ENCODE data around the gene DOCK1.

Gene DOCK1

DNA sequence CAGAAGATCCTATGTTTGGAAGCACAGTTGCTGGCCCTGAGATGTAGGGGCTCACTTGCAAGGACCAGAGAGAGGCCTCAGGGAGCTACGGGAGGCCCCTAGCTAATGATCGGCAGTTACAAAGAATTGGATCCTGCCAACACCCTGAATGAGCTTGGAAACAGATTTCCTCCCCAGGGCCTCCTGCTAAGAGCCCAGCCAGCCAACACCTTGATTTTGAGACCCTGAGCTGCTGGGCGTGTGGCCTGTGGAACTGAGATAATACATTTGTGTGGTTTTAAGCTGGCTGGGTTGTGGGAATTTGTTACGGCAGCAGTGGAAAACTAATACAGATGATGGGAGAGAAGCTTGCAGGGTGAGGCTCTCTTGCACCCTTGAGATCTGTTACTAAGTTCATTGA lies 3.9 kb downstream of the DOCK1 start:
- peak overlapping the region; percentile 30 for H3K18ac ChIP-seq (ENCODE audit: low read length)
- peak overlapping the region; percentile 60 for H3K4ac ChIP-seq (ENCODE audit: low read depth, low read length)
- H3K9ac ChIP-seq (ENCODE audit: low read length) = no peak overlapping the region
- WGBS (ENCODE audit: extremely low coverage, insufficient coverage, insufficient read length) = no CpG with 5 or more reads among the region's 4 CpGs
- no peak overlapping the region for H3K4me2 ChIP-seq (ENCODE audit: low read length)
- H2BK120ac ChIP-seq (ENCODE audit: insufficient read depth, low read length, poor library complexity) = no peak overlapping the region
- no peak overlapping the region for H3K23ac ChIP-seq (ENCODE audit: low read length)
- H2AFZ ChIP-seq (ENCODE audit: insufficient read depth, low read length, poor library complexity) = no peak overlapping the region
- no peak overlapping the region for H2BK12ac ChIP-seq (ENCODE audit: low read length)
- H4K12ac ChIP-seq (ENCODE audit: low read depth, low read length) = no peak overlapping the region
- no peak overlapping the region for H3K27ac ChIP-seq (ENCODE audit: low read depth, low read length)
- peaks cover 2% of the 10 kb centered on the region for H3K9me3 ChIP-seq (ENCODE audit: insufficient read depth, low read depth, low read length)
- H2AK5ac ChIP-seq (ENCODE audit: low read length) = no peak overlapping the region
- H2BK5ac ChIP-seq (ENCODE audit: low read depth, low read length, poor library complexity) = no peak overlapping the region
- peaks cover 5 to 11% of the 10 kb centered on the region in 2 experiments for H3K36me3 ChIP-seq (ENCODE audit: control insufficient read depth in 1 of 2, insufficient read depth in 2 of 2, low read length in 2 of 2)
- H4K8ac ChIP-seq (ENCODE audit: low read depth, low read length) = no peak overlapping the region
- peaks cover 10 to 18% of the 10 kb centered on the region in 2 experiments for H3K4me1 ChIP-seq (ENCODE audit: control insufficient read depth in 1 of 2, insufficient read depth in 2 of 2, low read length in 2 of 2)
- no peak overlapping the region for H3K14ac ChIP-seq (ENCODE audit: low read length)
- H3K27me3 ChIP-seq (ENCODE audit: insufficient read depth, low read length) = no peaks in the 10 kb centered on the region
- DNase-seq = no peak
- H3K79me2 ChIP-seq (ENCODE audit: control insufficient read depth, insufficient read depth, low read length, poor library complexity) = peaks cover 30% of the 10 kb centered on the region
- no peak overlapping the region for H3K4me3 ChIP-seq (ENCODE audit: low read depth, low read length)
- H4K91ac ChIP-seq (ENCODE audit: low read depth, low read length) = no peak overlapping the region
- peaks cover 18% of the 10 kb centered on the region for H3K79me1 ChIP-seq (ENCODE audit: low read length)

DNA sequence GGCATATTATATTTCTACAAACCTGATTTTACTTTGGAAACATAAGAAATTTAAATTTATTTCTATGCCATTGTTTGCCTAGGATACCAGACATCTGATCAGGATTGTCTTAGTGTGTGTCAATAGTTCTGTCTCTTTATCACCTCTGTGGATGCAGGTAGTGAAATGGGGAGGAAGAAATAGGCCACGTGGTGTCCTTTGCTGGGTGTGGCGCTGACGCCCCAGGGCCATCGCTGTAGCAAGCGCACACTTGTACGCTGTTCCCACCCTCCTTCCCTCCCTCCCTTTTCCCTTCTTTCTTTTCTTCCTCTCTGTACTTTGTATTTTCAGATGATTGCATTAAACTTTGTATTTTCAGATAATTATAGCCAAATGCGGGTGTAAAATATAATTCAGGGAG lies 5.0 kb downstream of the DOCK1 start:
- Histone ChIP-seq H2BK5ac (ENCODE audit: low read depth, low read length, poor library complexity) (no peak overlapping the region), H3K18ac (ENCODE audit: low read length) (no peak overlapping the region), H3K79me2 (ENCODE audit: control insufficient read depth, insufficient read depth, low read length, poor library complexity) (peaks cover 31% of the 10 kb centered on the region), H3K36me3 (ENCODE audit: control insufficient read depth in 1 of 2, insufficient read depth in 2 of 2, low read length in 2 of 2) (peaks cover 5 to 11% of the 10 kb centered on the region in 2 experiments), H3K4ac (ENCODE audit: low read depth, low read length) (peak overlapping the region; percentile 47), H4K12ac (ENCODE audit: low read depth, low read length) (no peak overlapping the region), H3K9ac (ENCODE audit: low read length) (no peak overlapping the region), H3K23ac (ENCODE audit: low read length) (no peak overlapping the region), H4K8ac (ENCODE audit: low read depth, low read length) (no peak overlapping the region), H3K4me1 (ENCODE audit: control insufficient read depth in 1 of 2, insufficient read depth in 2 of 2, low read length in 2 of 2) (peaks cover 6 to 12% of the 10 kb centered on the region in 2 experiments), H2AK5ac (ENCODE audit: low read length) (no peak overlapping the region), H2BK12ac (ENCODE audit: low read length) (no peak overlapping the region), H2AFZ (ENCODE audit: insufficient read depth, low read length, poor library complexity) (no peak overlapping the region), H4K91ac (ENCODE audit: low read depth, low read length) (no peak overlapping the region), H3K4me2 (ENCODE audit: low read length) (no peak overlapping the region), H3K79me1 (ENCODE audit: low read length) (peaks cover 12% of the 10 kb centered on the region), H3K27me3 (ENCODE audit: insufficient read depth, low read length) (no peaks in the 10 kb centered on the region), H3K4me3 (ENCODE audit: low read depth, low read length) (no peak overlapping the region), H3K14ac (ENCODE audit: low read length) (no peak overlapping the region), H2BK120ac (ENCODE audit: insufficient read depth, low read length, poor library complexity) (no peak overlapping the region), H3K27ac (ENCODE audit: low read depth, low read length) (no peak overlapping the region), H3K9me3 (ENCODE audit: insufficient read depth, low read depth, low read length) (peaks cover 2% of the 10 kb centered on the region)
- no CpG with 5 or more reads among the region's 7 CpGs for WGBS (ENCODE audit: extremely low coverage, insufficient coverage, insufficient read length)
- DNase-seq = peak in 1 of 2 donors; percentile 21

DNA sequence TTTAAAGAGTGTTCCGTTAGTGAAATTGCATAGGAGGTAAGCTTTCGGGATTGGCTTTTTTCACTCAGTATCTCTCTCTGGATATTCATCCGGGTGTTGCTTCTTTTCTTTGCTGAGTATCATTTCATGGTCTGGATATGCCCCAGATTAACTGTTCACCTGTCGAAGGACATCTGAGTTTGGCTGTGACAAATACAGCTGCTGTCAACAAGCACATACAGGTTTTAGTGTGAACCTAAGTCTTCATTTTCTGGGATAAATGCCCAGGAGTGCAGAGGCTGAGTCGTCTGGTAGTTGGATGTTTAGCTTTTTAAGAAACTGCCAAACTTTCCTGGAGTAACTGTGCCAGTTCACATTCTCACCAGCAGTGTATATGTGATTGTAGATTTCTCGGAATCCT lies 5.6 kb downstream of the DOCK1 start:
- Histone ChIP-seq H2AK5ac (ENCODE audit: low read length) (no peak overlapping the region), H2BK120ac (ENCODE audit: insufficient read depth, low read length, poor library complexity) (no peak overlapping the region), H3K36me3 (ENCODE audit: control insufficient read depth in 1 of 2, insufficient read depth in 2 of 2, low read length in 2 of 2) (peaks cover 5 to 11% of the 10 kb centered on the region in 2 experiments), H3K18ac (ENCODE audit: low read length) (no peak overlapping the region), H4K91ac (ENCODE audit: low read depth, low read length) (no peak overlapping the region), H3K14ac (ENCODE audit: low read length) (no peak overlapping the region), H3K4me2 (ENCODE audit: low read length) (no peak overlapping the region), H3K9ac (ENCODE audit: low read length) (no peak overlapping the region), H3K79me2 (ENCODE audit: control insufficient read depth, insufficient read depth, low read length, poor library complexity) (peaks cover 27% of the 10 kb centered on the region), H3K27me3 (ENCODE audit: insufficient read depth, low read length) (no peaks in the 10 kb centered on the region), H2AFZ (ENCODE audit: insufficient read depth, low read length, poor library complexity) (no peak overlapping the region), H2BK12ac (ENCODE audit: low read length) (no peak overlapping the region), H2BK5ac (ENCODE audit: low read depth, low read length, poor library complexity) (no peak overlapping the region), H3K23ac (ENCODE audit: low read length) (no peak overlapping the region), H3K79me1 (ENCODE audit: low read length) (peaks cover 7% of the 10 kb centered on the region), H3K4ac (ENCODE audit: low read depth, low read length) (peak overlapping the region; percentile 23), H3K9me3 (ENCODE audit: insufficient read depth, low read depth, low read length) (peaks cover 2% of the 10 kb centered on the region), H3K4me3 (ENCODE audit: low read depth, low read length) (no peak overlapping the region), H3K4me1 (ENCODE audit: control insufficient read depth in 1 of 2, insufficient read depth in 2 of 2, low read length in 2 of 2) (peaks cover 6 to 12% of the 10 kb centered on the region in 2 experiments), H4K12ac (ENCODE audit: low read depth, low read length) (no peak overlapping the region), H3K27ac (ENCODE audit: low read depth, low read length) (no peak overlapping the region), H4K8ac (ENCODE audit: low read depth, low read length) (no peak overlapping the region)
- no CpG with 5 or more reads among the region's 6 CpGs for WGBS (ENCODE audit: extremely low coverage, insufficient coverage, insufficient read length)
- DNase-seq = no peak

DNA sequence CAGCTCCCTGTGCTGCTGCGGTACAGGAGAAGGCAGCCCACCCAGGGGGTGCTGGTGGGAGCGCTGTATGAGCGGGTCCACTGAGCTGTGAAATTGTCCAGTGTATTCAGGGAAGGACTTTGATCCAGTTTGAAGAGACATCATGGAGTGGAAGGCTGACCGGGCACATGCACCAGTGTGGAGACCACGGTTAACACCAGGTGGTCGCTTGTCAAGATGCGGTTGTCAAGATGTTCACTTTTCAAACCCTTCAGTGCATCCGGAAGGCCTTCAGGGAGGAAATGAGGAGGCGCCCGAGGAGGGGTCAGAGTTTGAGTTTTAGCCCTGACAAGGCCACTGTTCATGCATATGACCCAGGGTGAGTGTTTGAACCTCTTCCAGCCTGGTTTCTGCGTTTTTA lies 6.1 kb downstream of the DOCK1 start:
- Histone ChIP-seq H4K91ac (ENCODE audit: low read depth, low read length) (no peak overlapping the region), H3K27ac (ENCODE audit: low read depth, low read length) (no peak overlapping the region), H3K14ac (ENCODE audit: low read length) (no peak overlapping the region), H3K4me2 (ENCODE audit: low read length) (no peak overlapping the region), H4K12ac (ENCODE audit: low read depth, low read length) (no peak overlapping the region), H2AFZ (ENCODE audit: insufficient read depth, low read length, poor library complexity) (no peak overlapping the region), H3K9ac (ENCODE audit: low read length) (no peak overlapping the region), H3K18ac (ENCODE audit: low read length) (no peak overlapping the region), H3K4me1 (ENCODE audit: control insufficient read depth in 1 of 2, insufficient read depth in 2 of 2, low read length in 2 of 2) (peaks cover 5 to 12% of the 10 kb centered on the region in 2 experiments), H3K4ac (ENCODE audit: low read depth, low read length) (peak overlapping the region; percentile 56), H2BK12ac (ENCODE audit: low read length) (no peak overlapping the region), H2BK120ac (ENCODE audit: insufficient read depth, low read length, poor library complexity) (no peak overlapping the region), H2AK5ac (ENCODE audit: low read length) (no peak overlapping the region), H2BK5ac (ENCODE audit: low read depth, low read length, poor library complexity) (no peak overlapping the region), H3K23ac (ENCODE audit: low read length) (no peak overlapping the region), H3K4me3 (ENCODE audit: low read depth, low read length) (no peak overlapping the region), H3K9me3 (ENCODE audit: insufficient read depth, low read depth, low read length) (peaks cover 2% of the 10 kb centered on the region), H3K36me3 (ENCODE audit: control insufficient read depth in 1 of 2, insufficient read depth in 2 of 2, low read length in 2 of 2) (peaks cover 5 to 11% of the 10 kb centered on the region in 2 experiments), H3K79me2 (ENCODE audit: control insufficient read depth, insufficient read depth, low read length, poor library complexity) (peaks cover 22% of the 10 kb centered on the region), H3K27me3 (ENCODE audit: insufficient read depth, low read length) (no peaks in the 10 kb centered on the region), H4K8ac (ENCODE audit: low read depth, low read length) (no peak overlapping the region), H3K79me1 (ENCODE audit: low read length) (peaks cover 2% of the 10 kb centered on the region)
- no CpG with 5 or more reads among the region's 11 CpGs for WGBS (ENCODE audit: extremely low coverage, insufficient coverage, insufficient read length)
- no peak for DNase-seq

All from trophoblast cell (in vitro differentiated cells and primary cell).